ENCODE measurements around the gene ARID1B.

Gene ARID1B

GRCh38 chr6:157099912-157100593 is 322.9 kb downstream of the ARID1B start:
- peak; percentile 12 for DNase-seq (ENCODE audit: low read depth)

- DNase-seq (ENCODE audit: low read depth) = no peak
Observed at GRCh38 chr6:157101166-157101565, 324.0 kb downstream of the ARID1B start.

GRCh38 chr6:157104803-157105202 is 327.6 kb downstream of the ARID1B start:
- no peak for DNase-seq (ENCODE audit: low read depth)

- no peak for DNase-seq (ENCODE audit: low read depth)
Observed at GRCh38 chr6:157106487-157106886, 329.3 kb downstream of the ARID1B start.

GRCh38 chr6:157107571-157107914 is 330.4 kb downstream of the ARID1B start:
- no peak for DNase-seq (ENCODE audit: low read depth)

GRCh38 chr6:157107915-157108651 is 330.9 kb downstream of the ARID1B start:
- DNase-seq (ENCODE audit: low read depth) = no peak

- no peak for DNase-seq (ENCODE audit: low read depth)
Observed at GRCh38 chr6:157108923-157109322, 331.7 kb downstream of the ARID1B start.

- DNase-seq (ENCODE audit: low read depth) = no peak
Observed at GRCh38 chr6:157110607-157111006, 333.4 kb downstream of the ARID1B start.

GRCh38 chr6:157113389-157113788 is 336.2 kb downstream of the ARID1B start:
- no peak for DNase-seq (ENCODE audit: low read depth)

GRCh38 chr6:157116426-157116825 is 339.2 kb downstream of the ARID1B start:
- no peak for DNase-seq (ENCODE audit: low read depth)

GRCh38 chr6:157117431-157118095 is 340.4 kb downstream of the ARID1B start:
- no peak for DNase-seq (ENCODE audit: low read depth)

GRCh38 chr6:157119502-157120027 is 342.4 kb downstream of the ARID1B start:
- no peak for DNase-seq (ENCODE audit: low read depth)

GRCh38 chr6:157120534-157121232 is 343.5 kb downstream of the ARID1B start:
- DNase-seq (ENCODE audit: low read depth) = no peak

- no peak for DNase-seq (ENCODE audit: low read depth)
Observed at GRCh38 chr6:157121897-157122296, 344.7 kb downstream of the ARID1B start.

GRCh38 chr6:157123234-157123633 is 346.1 kb downstream of the ARID1B start:
- no peak for DNase-seq (ENCODE audit: low read depth)

- DNase-seq (ENCODE audit: low read depth) = no peak
Observed at GRCh38 chr6:157124485-157125254, 347.5 kb downstream of the ARID1B start.

GRCh38 chr6:157125531-157125930 is 348.4 kb downstream of the ARID1B start:
- no peak for DNase-seq (ENCODE audit: low read depth)

- DNase-seq (ENCODE audit: low read depth) = no peak
Observed at GRCh38 chr6:157126183-157127098, 349.3 kb downstream of the ARID1B start.

GRCh38 chr6:157128235-157128775 is 351.1 kb downstream of the ARID1B start:
- no peak for DNase-seq (ENCODE audit: low read depth)

GRCh38 chr6:157131250-157131649 is 354.1 kb downstream of the ARID1B start:
- no peak for DNase-seq (ENCODE audit: low read depth)

All from stimulated activated CD8-positive, alpha-beta memory T cell treated with anti-CD3 and anti-CD28 coated beads, Interleukin-4, amount 100 ng/mL, for 24 hours (primary cell).